ENCODE results near the gene LOXHD1.

The LOXHD1 gene

GRCh38 chr18:46627136-46627535 is 29.9 kb downstream of the LOXHD1 start:
- no peak for DNase-seq

GRCh38 chr18:46625069-46625468 is 32.0 kb downstream of the LOXHD1 start:
- DNase-seq = no peak

GRCh38 chr18:46624127-46624526 is 32.9 kb downstream of the LOXHD1 start:
- DNase-seq = peak; percentile 25

- DNase-seq = peak; percentile 49
These were observed 33.5 kb downstream of the LOXHD1 start for GRCh38 chr18:46623541-46623940.

GRCh38 chr18:46622999-46623398 is 34.0 kb downstream of the LOXHD1 start:
- DNase-seq = no peak

GRCh38 chr18:46622451-46622850 is 34.6 kb downstream of the LOXHD1 start:
- DNase-seq = no peak

GRCh38 chr18:46621871-46622270 is 35.1 kb downstream of the LOXHD1 start:
- DNase-seq = no peak

- no peak for DNase-seq
These were observed 35.8 kb downstream of the LOXHD1 start for GRCh38 chr18:46621111-46621766.

GRCh38 chr18:46619559-46619958 is 37.5 kb downstream of the LOXHD1 start:
- no peak for DNase-seq

- DNase-seq = no peak
These were observed 41.3 kb downstream of the LOXHD1 start for GRCh38 chr18:46615720-46616119.

GRCh38 chr18:46609048-46609447 is 48.0 kb downstream of the LOXHD1 start:
- no peak for DNase-seq

- DNase-seq = no peak
These were observed 49.1 kb downstream of the LOXHD1 start for GRCh38 chr18:46607926-46608325.

GRCh38 chr18:46601141-46601805 is 55.7 kb downstream of the LOXHD1 start:
- no peak for DNase-seq

- DNase-seq = no peak
These were observed 60.9 kb downstream of the LOXHD1 start for GRCh38 chr18:46596119-46596518.

GRCh38 chr18:46591783-46592391 is 65.1 kb downstream of the LOXHD1 start:
- DNase-seq = no peak

GRCh38 chr18:46590103-46590502 is 66.9 kb downstream of the LOXHD1 start:
- no peak for DNase-seq

GRCh38 chr18:46588971-46589660 is 67.9 kb downstream of the LOXHD1 start:
- DNase-seq = no peak

GRCh38 chr18:46587600-46587999 is 69.4 kb downstream of the LOXHD1 start:
- DNase-seq = no peak

GRCh38 chr18:46583711-46584110 is 73.3 kb downstream of the LOXHD1 start:
- DNase-seq = no peak

GRCh38 chr18:46581648-46582047 is 75.4 kb downstream of the LOXHD1 start:
- no peak for DNase-seq

- no peak for DNase-seq
These were observed 78.0 kb downstream of the LOXHD1 start for GRCh38 chr18:46578987-46579386.

GRCh38 chr18:46577546-46577945 is 79.5 kb downstream of the LOXHD1 start:
- DNase-seq = no peak

GRCh38 chr18:46575851-46576250 is 81.2 kb downstream of the LOXHD1 start:
- no peak for DNase-seq

GRCh38 chr18:46574743-46575115 is 82.3 kb downstream of the LOXHD1 start:
- no peak for DNase-seq
